IPS-NIHi7 (cell line): ENCODE data around the gene CACNA1C.

ENCODE experiments used
- DNase-seq: peaks from one replicate; pipeline ENCODE4 v3.0.0; 2012; ENCODE audit warnings: mixed read lengths; ENCODE audit errors: extremely low spot score

CACNA1C gene

DNA sequence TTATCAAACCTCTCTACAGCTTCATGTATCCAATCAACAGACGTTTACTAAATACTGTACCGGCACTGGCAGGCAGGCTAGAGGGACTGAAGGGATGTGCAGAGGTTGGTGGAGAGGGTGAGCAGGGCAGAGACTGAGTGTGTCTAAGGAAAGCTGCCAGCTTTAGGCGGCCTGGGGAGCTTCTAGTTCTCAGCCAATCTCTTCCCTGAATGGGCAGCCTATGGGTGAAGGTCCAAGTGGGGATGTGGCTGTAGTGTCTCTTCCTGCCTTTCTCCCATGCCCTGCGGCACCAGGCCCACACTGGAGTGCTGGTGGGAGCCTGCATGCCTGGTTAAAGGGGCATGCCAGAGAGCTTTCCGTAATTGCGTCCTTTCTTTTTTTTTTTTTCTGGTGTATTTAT, 239.8 kb downstream of the CACNA1C start:
- DNase-seq = no peak

DNA sequence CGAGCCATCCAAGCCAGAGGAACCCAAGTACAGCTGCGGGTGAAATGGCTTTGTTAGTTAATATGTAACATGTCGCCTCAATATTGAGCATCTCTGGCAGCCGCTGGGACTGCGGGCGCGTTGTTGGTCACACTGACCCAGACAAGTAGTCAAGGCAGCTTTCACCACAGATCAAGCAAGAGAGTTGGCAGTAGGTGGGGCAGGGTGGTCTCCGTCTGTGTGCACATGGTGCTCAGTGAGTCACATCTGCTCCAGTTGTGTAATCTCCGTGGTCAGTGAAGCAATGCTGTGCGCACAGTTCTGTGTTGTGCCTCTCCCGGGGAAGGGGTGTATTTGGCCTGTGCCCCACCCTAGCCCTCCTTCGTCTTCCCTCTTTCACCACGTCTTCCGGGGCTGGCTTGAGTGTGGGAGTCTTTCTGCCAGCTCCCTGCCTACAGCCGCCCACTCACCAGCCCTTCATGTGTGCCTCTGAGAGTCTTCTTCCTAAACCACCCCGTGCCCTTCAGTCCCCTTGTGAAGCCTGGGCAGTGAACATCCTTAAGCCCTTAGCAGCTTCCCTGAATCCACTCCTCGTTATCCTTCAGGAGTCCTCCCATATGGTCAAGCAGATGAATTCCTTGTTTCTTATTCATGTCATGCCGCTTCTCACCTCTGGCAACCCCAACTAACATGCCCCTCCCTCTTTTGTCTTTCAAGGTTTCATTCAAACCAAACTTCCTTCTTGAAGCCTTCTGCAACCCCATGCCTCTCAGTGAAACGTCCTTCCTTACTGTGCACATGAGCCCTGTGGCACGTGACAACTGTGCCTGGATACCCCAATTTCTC, 242.1 kb downstream of the CACNA1C start:
- DNase-seq = no peak

DNA sequence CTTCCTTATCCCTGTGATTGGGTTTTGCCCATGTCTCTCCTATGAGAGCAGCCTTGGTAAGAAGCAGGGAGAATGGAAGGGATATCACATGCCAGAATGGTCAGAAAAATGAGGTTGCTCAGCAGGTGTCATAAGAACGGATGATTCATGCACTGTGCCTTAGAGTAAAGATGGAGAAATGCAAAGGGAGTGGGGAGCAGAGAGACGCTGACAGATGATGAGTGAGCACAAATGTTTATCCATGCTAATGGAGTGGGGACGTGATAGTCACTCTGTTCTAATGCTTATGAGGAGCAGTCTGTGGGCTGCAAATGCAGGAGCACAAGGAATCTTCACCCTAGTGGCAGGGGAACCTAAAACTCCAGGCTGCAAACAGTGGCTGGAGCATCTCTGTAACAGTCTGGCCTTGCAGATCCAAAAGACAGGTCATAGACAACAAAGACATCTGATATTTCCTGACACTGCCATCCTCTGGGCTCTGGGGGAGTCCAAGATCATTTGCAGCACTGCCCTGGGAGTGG, 243.2 kb downstream of the CACNA1C start:
- DNase-seq = no peak

DNA sequence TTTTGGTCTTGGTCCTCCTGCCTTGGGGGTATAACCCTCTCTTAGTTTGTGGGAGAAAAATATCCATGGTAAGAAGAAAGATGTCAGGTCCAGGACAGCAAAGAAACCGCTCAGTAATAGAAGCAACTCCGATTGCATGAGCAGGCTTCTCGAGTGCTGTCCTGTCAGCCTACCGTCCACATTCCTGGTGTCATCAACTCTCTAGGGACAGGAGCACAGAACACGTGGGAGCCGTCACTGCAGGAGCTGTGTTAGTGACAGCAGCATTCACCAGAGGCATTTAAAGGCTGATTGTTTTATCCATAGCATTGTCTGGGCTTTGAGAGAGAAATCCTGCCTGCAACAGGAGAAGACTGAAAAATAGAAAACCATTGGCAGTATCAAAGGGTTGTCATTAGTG, 244.2 kb downstream of the CACNA1C start:
- DNase-seq = no peak

DNA sequence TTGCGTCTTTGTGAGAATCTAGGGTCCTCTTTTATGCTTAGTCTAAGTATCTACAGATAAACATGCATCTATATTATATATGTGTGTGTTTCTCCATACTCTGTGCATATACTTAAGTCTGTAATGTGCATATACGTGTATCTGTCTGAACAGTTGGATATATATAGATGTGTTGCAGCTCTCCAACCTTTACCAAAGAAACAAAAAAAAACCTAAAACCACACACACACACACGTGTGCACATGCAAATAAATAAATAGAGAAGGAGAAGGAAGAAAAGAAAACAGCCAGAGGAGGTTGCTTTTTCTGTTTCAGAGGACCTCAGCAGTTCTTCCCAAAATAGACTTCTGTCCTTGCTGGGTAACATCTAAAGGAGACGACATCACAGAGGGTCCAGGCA, 244.9 kb downstream of the CACNA1C start:
- no peak for DNase-seq

DNA sequence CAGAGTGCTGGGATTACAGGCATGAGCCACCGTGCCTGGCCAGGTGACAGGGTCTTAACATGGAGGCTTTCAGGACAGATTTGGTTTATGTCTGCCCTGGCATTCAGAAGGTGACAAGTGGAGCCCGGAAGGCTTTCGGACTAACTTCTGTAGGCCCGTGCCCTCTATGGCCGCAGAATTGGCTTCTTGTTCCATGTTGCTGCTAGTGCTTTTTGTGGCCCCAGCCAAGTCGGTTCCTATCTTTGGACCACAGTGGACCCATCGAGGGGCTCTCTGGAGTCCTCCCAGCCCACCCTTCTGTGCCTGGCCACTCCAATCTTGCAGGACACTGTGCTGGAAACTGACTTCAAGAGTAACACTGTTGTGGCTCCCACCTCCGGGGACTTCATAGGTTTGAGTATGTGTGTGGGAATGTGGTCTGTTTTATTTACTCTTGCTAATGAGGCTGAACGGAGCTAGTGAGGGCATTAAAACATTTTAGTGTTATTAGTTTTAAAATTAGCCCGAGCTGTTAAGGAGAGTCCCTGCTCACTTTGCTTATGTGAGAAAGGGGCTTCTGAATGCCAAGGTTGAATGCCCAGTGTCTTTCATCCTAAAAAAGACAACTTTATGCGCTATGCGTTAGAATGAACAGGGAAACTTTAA, 245.9 kb downstream of the CACNA1C start:
- no peak for DNase-seq

DNA sequence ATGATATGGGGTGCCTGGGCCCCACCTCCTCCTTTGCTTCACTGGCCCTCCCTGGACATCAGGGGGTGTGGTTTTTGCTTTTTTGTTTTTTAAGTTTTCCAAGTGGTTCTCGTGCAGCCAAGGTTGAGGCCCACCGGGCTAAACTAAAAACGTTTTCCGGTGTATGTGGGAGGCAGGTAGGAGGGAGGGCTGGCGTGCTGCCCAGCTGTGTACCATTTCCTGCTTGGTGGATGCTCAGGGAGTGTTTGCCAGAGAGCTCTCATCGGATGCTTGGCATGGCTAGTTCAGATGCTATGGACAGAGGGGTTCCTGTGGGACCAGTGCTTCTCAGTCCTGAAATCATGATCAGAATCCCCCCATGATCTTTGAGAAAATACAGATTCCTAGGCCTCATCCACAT, 246.4 kb downstream of the CACNA1C start:
- no peak for DNase-seq

DNA sequence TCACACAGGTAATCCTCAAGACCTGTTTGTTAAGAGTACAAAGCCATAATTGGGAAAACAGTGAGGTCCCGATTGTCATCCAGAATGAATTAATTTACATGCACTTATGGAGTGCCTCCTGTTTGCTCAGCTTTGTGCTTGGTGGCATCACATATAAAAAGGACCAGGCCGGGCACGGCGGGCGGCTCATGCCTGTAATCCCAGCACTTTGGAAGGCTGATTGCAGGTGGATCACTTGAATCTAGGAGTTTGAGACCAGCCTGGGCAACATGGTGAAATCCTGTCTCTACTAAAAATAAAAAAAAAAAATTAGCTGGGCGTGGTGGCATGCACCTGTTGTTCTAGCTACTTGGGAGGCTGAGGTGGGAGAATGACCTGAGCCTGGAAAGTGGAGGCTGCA, 247.4 kb downstream of the CACNA1C start:
- DNase-seq = no peak

DNA sequence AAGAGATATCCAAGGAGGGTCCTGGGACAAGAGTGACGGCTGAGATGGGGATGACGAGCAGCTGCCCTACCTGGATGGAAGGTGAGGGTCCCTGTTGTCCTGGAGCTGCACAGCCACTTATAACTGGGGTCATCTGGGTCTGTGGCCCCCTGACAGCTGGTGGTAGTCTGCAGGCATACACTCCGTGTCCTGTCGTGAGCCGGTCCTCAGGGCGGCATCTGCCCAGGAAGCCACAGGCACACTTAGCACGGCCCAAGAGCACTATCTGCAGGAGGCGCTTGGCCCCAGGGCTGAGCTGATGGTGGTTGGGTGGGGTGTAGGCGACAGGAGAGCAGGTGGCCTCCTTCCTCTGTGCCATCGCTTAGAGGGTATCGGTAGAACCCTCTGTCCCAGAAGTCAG, 248.1 kb downstream of the CACNA1C start:
- DNase-seq = no peak

DNA sequence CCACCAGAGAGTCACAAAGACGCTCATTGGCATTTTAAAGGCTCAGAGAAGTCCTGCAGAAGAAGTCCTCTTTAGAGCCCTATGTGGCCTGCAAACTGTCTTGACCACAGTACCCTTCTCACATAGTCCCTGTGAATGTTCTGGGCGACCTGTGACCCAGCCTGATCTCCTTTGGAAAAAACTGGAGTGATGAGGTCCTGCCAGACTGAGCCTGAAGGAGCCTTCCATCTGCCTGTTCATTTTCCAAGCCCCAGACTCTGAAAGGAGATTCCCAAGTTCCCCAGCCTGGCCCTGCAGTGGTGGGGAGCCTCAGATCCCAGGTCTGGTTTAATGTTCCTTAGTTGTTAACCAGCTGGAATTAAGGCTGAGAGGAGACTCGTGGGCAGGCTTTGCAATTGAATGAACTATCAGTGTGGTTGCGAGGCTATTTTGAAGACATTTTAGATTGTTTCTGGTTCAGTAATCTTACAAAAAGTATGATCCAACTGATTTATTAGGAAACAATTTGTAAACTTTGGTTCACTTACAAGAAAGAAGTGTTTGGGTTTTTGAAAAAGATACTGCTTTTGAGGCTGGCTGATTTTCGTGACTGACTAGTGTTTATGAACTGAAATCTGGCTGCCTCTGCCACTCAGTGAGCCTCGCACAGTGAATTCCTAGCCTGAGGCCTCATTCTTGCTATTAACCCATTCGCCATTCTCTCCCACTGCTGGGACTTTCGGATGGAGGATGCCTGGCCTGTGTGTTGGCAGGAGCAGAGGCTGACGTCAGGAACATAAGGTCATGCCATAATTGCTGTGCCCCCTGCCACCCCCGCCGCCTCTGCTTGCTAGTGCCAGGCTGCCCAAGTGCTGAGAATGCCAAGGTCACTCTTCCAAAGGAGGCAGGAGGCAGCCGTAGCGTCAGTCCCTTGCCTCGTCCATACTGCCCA, 249.0 kb downstream of the CACNA1C start:
- DNase-seq = no peak

DNA sequence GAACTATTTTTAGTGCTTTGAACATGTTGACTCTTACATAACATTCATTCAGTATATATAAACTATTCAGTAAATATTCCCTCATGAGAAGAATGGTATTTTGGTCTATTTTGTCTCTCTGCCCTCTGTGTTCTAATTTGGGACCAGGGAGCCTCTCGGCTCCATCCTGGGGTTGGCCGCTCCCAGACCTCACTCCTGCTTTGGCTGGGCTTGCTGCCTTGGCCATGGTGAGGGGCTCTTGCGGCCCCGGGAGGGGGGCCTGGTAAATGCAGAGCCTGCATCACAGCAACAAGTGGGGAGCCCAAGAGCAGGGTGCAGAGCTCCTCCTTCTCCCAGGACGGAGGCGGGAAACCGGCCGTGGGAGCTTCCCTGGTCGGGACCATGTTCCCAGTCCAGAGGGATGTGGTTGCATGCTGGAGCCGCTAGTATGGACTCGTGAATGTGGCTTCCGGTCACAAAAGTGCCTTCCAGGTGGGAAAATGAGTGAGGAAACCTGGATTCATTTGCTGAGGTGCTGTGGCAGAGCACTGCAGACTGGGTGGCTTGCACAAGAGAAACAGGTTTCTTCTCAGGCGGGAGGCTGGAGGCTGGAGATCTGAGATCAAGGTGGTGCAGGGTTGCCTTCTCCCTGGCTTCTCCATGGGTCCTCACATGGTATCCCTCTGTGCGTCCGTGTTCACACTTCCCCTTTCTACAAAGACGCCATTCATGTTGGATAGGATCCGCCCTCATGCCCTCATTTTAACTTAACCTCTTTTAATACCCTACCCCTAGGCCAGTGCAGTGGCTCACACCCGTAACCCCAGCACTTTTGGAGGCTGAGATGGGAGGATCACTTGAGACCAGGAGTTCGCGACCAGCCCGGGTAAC, 250.2 kb downstream of the CACNA1C start:
- DNase-seq = no peak

DNA sequence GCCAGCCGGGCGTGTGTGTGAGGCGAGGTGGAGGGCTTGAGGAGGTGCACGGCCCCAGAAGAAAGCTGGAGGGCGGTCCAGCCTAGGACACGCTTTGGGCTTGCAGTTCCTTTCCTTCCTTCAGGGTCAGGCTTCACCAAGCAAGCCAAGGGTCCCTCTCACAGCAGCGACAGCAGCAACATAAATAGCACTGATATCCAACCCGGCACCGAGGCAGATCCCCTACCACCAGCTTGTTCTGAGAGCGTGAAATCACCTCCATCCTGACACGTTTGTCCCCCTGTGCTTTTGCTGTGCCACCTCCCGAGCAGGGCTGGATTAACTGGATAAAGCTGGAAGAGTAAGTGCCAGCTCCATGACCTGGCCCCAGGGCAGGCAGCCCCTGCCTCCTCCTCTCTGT, 251.4 kb downstream of the CACNA1C start:
- DNase-seq = no peak

DNA sequence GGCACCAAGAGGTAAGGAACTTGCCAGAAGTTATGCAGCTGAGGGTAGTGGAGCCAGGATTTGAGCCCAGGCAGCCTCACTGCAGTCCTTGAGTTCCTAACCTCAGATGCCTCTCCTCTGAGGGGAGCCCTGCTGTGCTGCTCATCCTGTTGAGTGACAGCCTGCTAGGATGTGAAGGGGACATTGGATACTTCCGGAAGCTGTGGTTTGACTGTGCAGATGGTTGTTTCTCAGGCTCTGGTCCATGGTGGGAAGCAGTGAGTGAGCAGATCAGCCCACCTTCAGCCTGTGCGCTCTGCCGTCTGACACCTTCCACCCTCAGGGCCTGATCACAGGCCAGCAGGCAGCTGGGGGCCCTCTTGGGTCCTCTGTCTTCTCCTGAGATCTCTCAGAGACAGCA, 253.2 kb downstream of the CACNA1C start:
- peak; percentile 54 for DNase-seq

DNA sequence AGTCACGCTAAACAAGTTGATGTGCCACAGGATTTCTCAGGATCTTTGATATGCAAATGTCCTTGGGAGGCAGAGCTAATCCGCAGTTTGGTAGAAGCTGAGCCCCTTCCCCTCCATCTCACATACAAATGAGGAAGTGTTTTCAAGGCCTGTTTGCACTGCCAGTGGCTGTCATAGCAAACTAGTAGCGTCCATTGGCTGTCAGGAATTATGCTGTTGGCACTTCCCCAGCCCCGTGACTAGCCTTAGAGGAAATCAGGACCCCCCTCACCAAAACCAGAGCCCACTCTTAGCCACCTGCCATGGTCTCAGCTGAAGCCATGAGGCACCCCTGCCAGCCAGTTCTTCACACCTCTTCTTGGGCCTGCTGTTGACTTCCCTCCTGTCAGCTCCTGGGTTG, 253.9 kb downstream of the CACNA1C start:
- peak; percentile 41 for DNase-seq

DNA sequence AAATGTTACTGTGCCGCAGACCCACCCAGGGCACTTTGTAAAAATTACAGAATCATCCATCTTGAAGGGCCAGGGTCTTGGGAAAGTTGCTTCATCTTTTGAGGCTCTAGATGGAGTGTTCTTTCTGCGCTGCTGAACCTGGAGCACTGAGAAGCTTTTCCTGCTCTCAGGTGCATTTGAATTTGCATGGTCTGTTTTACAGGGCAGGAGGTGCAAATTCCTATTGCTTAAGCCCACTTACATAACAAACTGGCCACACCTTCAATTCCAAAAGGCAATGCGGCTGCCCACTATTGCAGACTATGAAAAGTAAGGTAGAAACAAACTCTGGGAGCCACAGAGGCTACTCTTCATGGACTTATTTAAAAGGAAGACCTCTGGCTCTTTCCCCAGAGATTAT, 254.8 kb downstream of the CACNA1C start:
- no peak for DNase-seq

DNA sequence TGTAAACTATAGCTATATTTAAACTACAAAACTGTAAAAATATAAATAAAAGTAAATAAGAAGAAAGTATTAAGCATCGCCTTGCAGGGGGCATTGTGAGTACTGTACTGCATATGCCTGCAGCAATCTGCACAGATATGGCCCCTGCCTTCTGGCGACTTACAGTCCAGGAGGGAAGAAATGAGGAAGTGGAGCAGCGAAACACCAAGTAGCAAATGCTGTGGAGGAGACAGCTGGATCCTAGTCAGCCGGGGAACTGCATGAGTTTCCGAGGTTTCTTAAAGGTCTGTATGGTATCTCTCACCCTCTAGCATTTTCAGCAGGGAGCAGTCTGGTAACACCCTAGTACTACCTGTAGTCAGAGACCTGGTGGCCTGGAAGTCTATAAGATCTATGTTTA, 256.9 kb downstream of the CACNA1C start:
- no peak for DNase-seq

DNA sequence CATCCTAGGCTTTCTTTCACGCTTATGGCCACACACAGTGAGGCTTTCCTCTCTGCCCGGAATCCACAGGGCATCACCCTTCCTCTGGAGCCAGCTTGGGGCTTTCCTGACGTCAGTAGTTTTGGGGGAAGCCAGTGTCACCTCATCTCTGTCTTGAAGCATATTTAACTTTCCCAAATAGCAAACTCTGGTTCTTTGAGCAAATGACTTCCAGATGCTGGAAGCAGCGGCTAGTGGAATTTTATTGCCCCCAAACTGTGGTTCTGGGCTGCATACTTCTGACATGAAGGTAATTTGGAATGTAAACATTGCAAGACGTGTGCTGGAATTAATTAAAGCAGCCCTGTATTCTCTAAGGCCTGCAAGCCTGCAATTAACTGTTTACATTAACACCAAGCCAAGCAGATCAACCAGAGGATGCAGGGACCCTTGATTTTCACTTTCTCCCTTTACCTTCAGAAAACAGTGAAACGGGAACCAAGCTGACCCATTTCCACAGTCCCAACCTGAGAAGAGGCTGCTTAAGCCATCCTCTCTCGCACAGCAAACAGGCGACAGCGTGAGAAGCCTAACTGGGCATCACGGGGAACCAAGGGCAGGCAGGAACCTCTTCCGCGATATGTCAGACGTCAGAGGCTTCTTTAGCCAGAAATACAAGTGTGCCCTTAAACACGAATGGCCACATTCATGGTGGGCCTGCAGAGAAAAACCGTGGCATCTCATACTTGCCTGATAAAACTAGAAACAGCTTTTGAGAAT, 258.4 kb downstream of the CACNA1C start:
- DNase-seq = no peak

DNA sequence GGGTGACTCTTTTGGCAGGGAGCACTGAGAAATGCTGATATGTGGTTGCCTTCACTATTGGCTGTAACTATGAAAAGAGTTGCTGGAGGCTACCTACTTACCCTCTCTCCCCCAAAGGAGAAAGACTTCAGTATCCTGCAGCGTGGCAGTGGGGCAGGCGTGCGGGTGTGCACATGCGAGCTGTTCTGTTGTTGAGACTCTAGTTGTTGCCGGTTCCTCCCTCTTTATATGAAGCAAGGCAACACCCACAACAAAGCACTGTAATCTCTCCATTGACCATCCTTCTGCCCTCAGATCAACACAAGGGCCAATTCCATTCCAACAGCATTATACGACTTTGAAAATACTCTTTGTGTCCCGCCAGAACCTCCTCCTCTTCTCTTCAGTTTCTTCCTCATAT, 259.4 kb downstream of the CACNA1C start:
- DNase-seq = no peak

DNA sequence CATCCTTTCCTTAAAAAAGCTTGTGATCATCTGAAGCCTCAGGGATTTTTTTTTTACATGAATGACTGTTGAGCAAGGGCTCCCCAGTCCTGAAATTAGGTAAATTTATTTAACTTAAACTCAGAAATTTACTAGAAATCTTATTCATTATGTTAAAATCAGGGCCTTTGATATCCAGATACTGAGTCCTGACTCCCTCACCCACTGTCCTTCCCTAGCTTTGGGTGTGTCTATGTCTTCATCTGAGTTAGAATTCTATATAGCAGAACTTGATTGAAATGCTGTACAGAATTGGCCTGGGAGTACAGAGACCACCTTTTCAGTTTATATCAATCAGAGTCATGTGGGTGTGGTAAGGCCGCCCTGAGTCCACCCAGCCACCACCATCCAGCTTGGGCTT, 260.0 kb downstream of the CACNA1C start:
- no peak for DNase-seq

DNA sequence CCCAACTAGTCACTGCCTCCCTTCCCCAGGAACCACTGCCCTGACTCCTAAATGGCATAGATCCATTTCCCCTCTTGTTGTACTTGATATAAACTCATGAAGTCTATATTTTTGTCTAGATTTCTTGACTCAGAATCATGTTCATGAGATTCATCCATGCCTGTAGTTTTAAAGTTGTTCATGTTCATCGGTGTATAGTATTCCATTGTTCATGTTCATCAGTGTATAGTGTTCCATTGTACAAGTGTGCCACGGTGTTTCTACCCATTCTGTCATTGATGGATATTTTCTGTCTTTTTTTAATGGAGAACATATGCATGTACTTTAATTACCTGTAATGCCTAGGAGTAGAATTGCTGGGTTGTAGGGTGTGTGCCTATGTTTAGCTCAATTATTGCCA, 261.7 kb downstream of the CACNA1C start:
- DNase-seq = no peak
